ENCODE data around the gene CSK. TPM values are rescaled to one million over a fixed set of nuclear protein-coding genes. Genes with fewer than 3 reads are reported as not detected.

The CSK gene
- total and polyA plus RNA-seq, 4 experiments from 2014 or later: 72.5 to 247 (median 179) TPM

DNA sequence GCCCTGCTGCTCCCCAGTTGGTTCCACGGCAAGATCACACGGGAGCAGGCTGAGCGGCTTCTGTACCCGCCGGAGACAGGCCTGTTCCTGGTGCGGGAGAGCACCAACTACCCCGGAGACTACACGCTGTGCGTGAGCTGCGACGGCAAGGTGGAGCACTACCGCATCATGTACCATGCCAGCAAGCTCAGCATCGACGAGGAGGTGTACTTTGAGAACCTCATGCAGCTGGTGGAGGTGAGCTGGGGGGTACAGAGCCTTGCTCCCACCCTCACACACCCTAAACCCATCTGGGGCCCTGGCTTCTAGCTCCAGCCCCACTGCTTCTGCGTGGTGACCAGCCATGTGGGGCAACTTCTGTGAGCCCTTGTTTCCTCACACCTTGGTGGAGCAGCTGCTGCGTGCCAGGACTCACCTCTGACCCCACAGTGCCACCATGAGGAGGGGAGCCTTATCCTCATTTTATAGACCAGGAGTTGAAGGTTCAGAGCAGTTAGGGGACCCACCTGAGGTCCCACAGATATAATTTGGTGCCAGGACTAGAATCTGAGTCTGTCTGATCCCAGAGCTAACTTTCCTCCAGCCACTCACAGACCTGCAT, 17.5 kb downstream of the CSK start:
- Mint-ChIP-seq H3K36me3 (peaks cover 26 to 74% of the 10 kb centered on the region in 2 donors), H3K27ac (peak overlapping the region; percentile 83 to 97 (median 94)), H3K4me3 (peak overlapping the region in 3 of 8 donors; percentile 8 to 65 (median 40)), H3K4me1 (peaks cover 33 to 64% (median 49%) of the 10 kb centered on the region in 4 donors), H3K27me3 (no peaks in the 10 kb centered on the region), H3K9me3 (no peaks in the 10 kb centered on the region)
- H3K4me1 ChIP-seq (ENCODE audit: insufficient read depth, low read length): peaks cover 62% of the 10 kb centered on the region
- H3K9me3 ChIP-seq (ENCODE audit: control insufficient read depth in 1 of 2, low read length in 2 of 2): no peaks in the 10 kb centered on the region
- H3K27ac ChIP-seq (ENCODE audit: low read depth, low read length): peak overlapping the region; percentile 84
- ChIA-PET CTCF (ENCODE audit: partially characterized antibody) (interaction anchor here (0.6 to 36.4 kb wide), 18 partner anchors 8 to 167 kb away, joined by 3 to 1908 read pairs (median 3); partner anchors contain the start of genes CSK, EDC3, FAM219B and LMAN1L), POLR2A (ENCODE audit: partially characterized antibody) (interaction anchor here (0.7 to 23.0 kb wide), 3 partner anchors 19 to 106 kb away, joined by 4 to 1342 read pairs (median 5); partner anchors contain the start of gene CSK)
- no peaks in the 10 kb centered on the region for H3K27me3 ChIP-seq (ENCODE audit: insufficient read depth, low read length)
- intact Hi-C loops (cut with micrococcal nuclease): no loop called here
- DNase-seq: peak in 1 of 5 donors; percentile 40
- no peak overlapping the region for H3K4me3 ChIP-seq (ENCODE audit: low read length in 2 of 2)
- peaks cover 53% of the 10 kb centered on the region for H3K36me3 ChIP-seq (ENCODE audit: insufficient read depth, low read length)

DNA sequence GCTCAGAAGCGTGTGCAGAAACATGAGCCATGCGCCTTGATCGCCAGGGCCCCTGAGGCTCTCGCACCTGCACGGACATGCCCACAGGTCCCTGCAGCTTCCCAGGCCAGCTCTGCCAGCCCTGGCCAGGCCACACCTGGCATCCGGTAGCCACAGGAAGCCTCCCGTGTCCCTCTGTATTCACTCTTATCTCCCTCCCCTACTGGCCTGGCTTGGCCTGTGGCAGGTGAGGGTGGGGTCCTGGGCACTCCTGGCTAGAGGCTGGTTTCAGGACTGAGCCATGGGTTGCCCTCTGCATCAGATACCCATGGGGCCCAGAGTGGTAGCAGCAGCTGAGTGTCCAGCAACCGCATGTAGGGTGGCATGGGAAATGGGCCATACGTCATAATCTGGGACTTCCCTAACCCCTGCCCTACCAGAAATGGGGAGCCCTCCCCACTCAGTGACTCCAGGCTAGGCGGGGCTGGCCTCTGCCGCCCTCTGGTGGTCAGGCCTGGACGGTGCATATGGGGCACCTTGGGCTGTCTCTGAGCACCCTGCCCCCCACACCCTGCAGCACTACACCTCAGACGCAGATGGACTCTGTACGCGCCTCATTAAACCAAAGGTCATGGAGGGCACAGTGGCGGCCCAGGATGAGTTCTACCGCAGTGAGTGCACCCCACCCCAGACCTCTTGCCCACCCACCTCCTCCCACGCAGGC, 18.1 kb downstream of the CSK start:
- Histone ChIP-seq H3K36me3 (ENCODE audit: insufficient read depth, low read length) (peaks cover 53% of the 10 kb centered on the region), H3K27me3 (ENCODE audit: insufficient read depth, low read length) (no peaks in the 10 kb centered on the region), H3K9me3 (ENCODE audit: control insufficient read depth in 1 of 2, low read length in 2 of 2) (no peaks in the 10 kb centered on the region), H3K4me1 (ENCODE audit: insufficient read depth, low read length) (peaks cover 55% of the 10 kb centered on the region), H3K4me3 (ENCODE audit: low read length in 2 of 2) (no peak overlapping the region), H3K27ac (ENCODE audit: low read depth, low read length) (peak overlapping the region; percentile 84)
- CTCF ChIA-PET (ENCODE audit: partially characterized antibody): interaction anchor here (0.6 to 36.4 kb wide), 23 partner anchors 8 to 250 kb away, joined by 3 to 1908 read pairs (median 3); partner anchors contain the start of genes CSK, EDC3, FAM219B and LMAN1L
- peak; percentile 84 to 89 (median 86) for DNase-seq
- H3K4me3 Mint-ChIP-seq: peak overlapping the region in 4 of 8 donors; percentile 17 to 65 (median 46)
- H3K36me3 Mint-ChIP-seq: peaks cover 26 to 73% of the 10 kb centered on the region in 2 donors
- peak overlapping the region; percentile 83 to 97 (median 94) for H3K27ac Mint-ChIP-seq
- H3K9me3 Mint-ChIP-seq: no peaks in the 10 kb centered on the region
- POLR2A ChIA-PET (ENCODE audit: partially characterized antibody): interaction anchor here (0.7 to 23.0 kb wide), 4 partner anchors 20 to 106 kb away, joined by 3 to 1342 read pairs (median 4); partner anchors contain the start of genes CSK and MPI
- peaks cover 28 to 59% (median 45%) of the 10 kb centered on the region in 4 donors for H3K4me1 Mint-ChIP-seq
- no peaks in the 10 kb centered on the region for H3K27me3 Mint-ChIP-seq
- intact Hi-C loops (cut with micrococcal nuclease): loop anchor here (1.0 to 5.0 kb wide), 5 partner anchors 19 to 165 kb away; no protein-coding TSS in a partner anchor

DNA sequence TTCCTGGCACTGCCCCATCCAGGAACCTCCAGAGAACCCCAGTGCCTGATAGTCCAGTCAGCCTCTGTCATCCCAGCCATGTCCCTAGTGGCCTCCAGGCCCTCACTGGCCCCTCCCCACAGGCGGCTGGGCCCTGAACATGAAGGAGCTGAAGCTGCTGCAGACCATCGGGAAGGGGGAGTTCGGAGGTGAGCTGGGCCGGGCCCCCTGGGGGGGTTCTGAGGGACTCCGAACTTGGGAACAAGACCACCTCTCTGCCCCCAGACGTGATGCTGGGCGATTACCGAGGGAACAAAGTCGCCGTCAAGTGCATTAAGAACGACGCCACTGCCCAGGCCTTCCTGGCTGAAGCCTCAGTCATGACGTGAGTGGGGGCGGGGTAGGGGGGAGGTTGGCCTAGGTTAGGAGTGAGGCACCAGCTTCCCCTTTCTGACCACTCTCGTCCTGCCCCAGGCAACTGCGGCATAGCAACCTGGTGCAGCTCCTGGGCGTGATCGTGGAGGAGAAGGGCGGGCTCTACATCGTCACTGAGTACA, 18.7 kb downstream of the CSK start:
- H3K4me1 Mint-ChIP-seq: peaks cover 24 to 53% (median 40%) of the 10 kb centered on the region in 4 donors
- DNase-seq: no peak
- H3K36me3 Mint-ChIP-seq: peaks cover 26 to 69% of the 10 kb centered on the region in 2 donors
- no peaks in the 10 kb centered on the region for H3K27me3 Mint-ChIP-seq
- Histone ChIP-seq H3K36me3 (ENCODE audit: insufficient read depth, low read length) (peaks cover 53% of the 10 kb centered on the region), H3K4me1 (ENCODE audit: insufficient read depth, low read length) (peaks cover 49% of the 10 kb centered on the region), H3K27ac (ENCODE audit: low read depth, low read length) (peak overlapping the region; percentile 84), H3K4me3 (ENCODE audit: low read length in 2 of 2) (no peak overlapping the region), H3K27me3 (ENCODE audit: insufficient read depth, low read length) (no peaks in the 10 kb centered on the region), H3K9me3 (ENCODE audit: control insufficient read depth in 1 of 2, low read length in 2 of 2) (no peaks in the 10 kb centered on the region)
- H3K4me3 Mint-ChIP-seq: no peak overlapping the region
- no peaks in the 10 kb centered on the region for H3K9me3 Mint-ChIP-seq
- CTCF ChIA-PET (ENCODE audit: partially characterized antibody): interaction anchor here (0.6 to 36.4 kb wide), 11 partner anchors 12 to 251 kb away, joined by 3 to 1908 read pairs (median 3); partner anchors contain the start of genes CSK and LMAN1L
- intact Hi-C loops (cut with micrococcal nuclease): loop anchor here (1.0 to 5.0 kb wide), 5 partner anchors 19 to 165 kb away; no protein-coding TSS in a partner anchor
- POLR2A ChIA-PET (ENCODE audit: partially characterized antibody): interaction anchor here (1.1 to 23.0 kb wide), 2 partner anchors 20 to 89 kb away, joined by 3 to 1342 read pairs; partner anchors contain the start of genes CSK and MPI
- H3K27ac Mint-ChIP-seq: peak overlapping the region in 2 of 7 donors; percentile 83 to 97

DNA sequence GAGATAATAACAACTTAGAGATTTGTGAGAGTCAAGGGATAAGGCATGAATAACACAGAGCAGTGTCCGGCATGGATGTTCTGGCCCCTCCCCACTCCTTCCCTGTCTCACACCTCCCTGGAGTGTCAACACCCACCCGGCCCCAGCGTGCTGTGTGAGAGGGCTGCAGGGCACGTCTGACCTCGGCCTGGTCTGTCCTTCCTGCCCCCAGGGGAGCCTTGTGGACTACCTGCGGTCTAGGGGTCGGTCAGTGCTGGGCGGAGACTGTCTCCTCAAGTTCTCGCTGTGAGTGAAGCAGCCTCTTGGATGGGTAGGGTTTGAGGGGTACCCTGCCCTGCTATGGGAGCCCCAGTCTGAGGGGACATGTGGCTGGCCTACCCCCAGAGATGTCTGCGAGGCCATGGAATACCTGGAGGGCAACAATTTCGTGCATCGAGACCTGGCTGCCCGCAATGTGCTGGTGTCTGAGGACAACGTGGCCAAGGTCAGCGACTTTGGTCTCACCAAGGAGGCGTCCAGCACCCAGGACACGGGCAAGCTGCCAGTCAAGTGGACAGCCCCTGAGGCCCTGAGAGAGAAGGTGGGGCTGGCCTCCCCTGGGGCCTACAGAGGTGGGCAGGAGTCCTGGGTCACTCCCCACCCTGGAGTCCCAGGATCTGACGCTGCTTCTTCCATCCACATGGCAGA, 19.6 kb downstream of the CSK start:
- no peak for DNase-seq
- Mint-ChIP-seq H3K36me3 (peaks cover 21 to 64% of the 10 kb centered on the region in 2 donors), H3K27ac (peak overlapping the region in 2 of 7 donors; percentile 35 to 69), H3K4me1 (peaks cover 20 to 48% (median 36%) of the 10 kb centered on the region in 4 donors), H3K9me3 (no peaks in the 10 kb centered on the region), H3K27me3 (no peaks in the 10 kb centered on the region), H3K4me3 (no peak overlapping the region)
- intact Hi-C loops (cut with micrococcal nuclease): loop anchor here (5.0 kb wide), 1 partner anchor 36 kb away; no protein-coding TSS in a partner anchor
- Histone ChIP-seq H3K4me1 (ENCODE audit: insufficient read depth, low read length) (peaks cover 41% of the 10 kb centered on the region), H3K36me3 (ENCODE audit: insufficient read depth, low read length) (peaks cover 53% of the 10 kb centered on the region), H3K4me3 (ENCODE audit: low read length in 2 of 2) (no peak overlapping the region), H3K27ac (ENCODE audit: low read depth, low read length) (no peak overlapping the region), H3K9me3 (ENCODE audit: control insufficient read depth in 1 of 2, low read length in 2 of 2) (no peaks in the 10 kb centered on the region), H3K27me3 (ENCODE audit: insufficient read depth, low read length) (no peaks in the 10 kb centered on the region)
- POLR2A ChIA-PET (ENCODE audit: partially characterized antibody): interaction anchor here (0.9 to 23.0 kb wide), 2 partner anchors 9 to 21 kb away, joined by 4 to 1342 read pairs; partner anchors contain the start of gene CSK
- CTCF ChIA-PET (ENCODE audit: partially characterized antibody): interaction anchor here (0.9 to 36.4 kb wide), 4 partner anchors 23 to 148 kb away, joined by 3 to 1908 read pairs (median 8); partner anchors contain the start of gene CSK

DNA sequence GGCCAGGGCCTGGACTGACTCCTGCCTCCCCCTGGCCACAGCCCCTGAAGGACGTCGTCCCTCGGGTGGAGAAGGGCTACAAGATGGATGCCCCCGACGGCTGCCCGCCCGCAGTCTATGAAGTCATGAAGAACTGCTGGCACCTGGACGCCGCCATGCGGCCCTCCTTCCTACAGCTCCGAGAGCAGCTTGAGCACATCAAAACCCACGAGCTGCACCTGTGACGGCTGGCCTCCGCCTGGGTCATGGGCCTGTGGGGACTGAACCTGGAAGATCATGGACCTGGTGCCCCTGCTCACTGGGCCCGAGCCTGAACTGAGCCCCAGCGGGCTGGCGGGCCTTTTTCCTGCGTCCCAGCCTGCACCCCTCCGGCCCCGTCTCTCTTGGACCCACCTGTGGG, 20.4 kb downstream of the CSK start:
- no peak for DNase-seq
- peaks cover 21 to 64% of the 10 kb centered on the region in 2 donors for H3K36me3 Mint-ChIP-seq

DNA sequence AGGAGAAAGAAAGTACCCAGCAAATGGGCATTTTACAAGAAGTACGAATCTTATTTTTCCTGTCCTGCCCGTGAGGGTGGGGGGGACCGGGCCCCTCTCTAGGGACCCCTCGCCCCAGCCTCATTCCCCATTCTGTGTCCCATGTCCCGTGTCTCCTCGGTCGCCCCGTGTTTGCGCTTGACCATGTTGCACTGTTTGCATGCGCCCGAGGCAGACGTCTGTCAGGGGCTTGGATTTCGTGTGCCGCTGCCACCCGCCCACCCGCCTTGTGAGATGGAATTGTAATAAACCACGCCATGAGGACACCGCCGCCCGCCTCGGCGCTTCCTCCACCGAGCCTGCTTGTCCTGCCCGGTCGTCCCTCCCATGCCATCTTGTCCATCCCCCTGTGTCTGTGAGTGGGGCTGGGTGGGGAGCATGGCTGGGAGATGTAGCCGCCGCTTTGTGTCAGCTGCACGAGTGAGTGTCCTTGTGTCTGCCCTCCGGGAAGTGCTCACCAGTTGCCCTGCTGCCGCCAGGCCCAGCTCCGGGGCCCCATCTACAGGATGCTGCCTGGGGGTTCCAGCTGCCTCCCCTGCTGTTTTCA, 21.1 kb downstream of the CSK start:
- Mint-ChIP-seq H3K27ac (peak overlapping the region in 3 of 7 donors; percentile 23 to 31 (median 27)), H3K36me3 (peaks cover 19 to 58% of the 10 kb centered on the region in 2 donors), H3K27me3 (no peaks in the 10 kb centered on the region), H3K4me3 (no peak overlapping the region), H3K4me1 (peaks cover 21 to 54% (median 39%) of the 10 kb centered on the region in 4 donors), H3K9me3 (no peaks in the 10 kb centered on the region)
- Histone ChIP-seq H3K27ac (ENCODE audit: low read depth, low read length) (no peak overlapping the region), H3K4me1 (ENCODE audit: insufficient read depth, low read length) (peaks cover 40% of the 10 kb centered on the region), H3K9me3 (ENCODE audit: control insufficient read depth in 1 of 2, low read length in 2 of 2) (no peaks in the 10 kb centered on the region), H3K4me3 (ENCODE audit: low read length in 2 of 2) (no peak overlapping the region), H3K27me3 (ENCODE audit: insufficient read depth, low read length) (no peaks in the 10 kb centered on the region), H3K36me3 (ENCODE audit: insufficient read depth, low read length) (peaks cover 51% of the 10 kb centered on the region)
- DNase-seq: no peak
- ChIA-PET CTCF (ENCODE audit: partially characterized antibody) (interaction anchor here (1.0 to 36.4 kb wide), 2 partner anchors 24 to 99 kb away, joined by 4 to 1908 read pairs; partner anchors contain the start of gene CSK), POLR2A (ENCODE audit: partially characterized antibody) (interaction anchor here (1.3 to 5.9 kb wide), 4 partner anchors 11 to 103 kb away, joined by 3 to 45 read pairs (median 10); no protein-coding TSS in a partner anchor)
- intact Hi-C loops (cut with micrococcal nuclease): loop anchor here (5.0 kb wide), 1 partner anchor 34 kb away; no protein-coding TSS in a partner anchor

More for the DNA sequence above, 20.4 kb downstream of the CSK start:
- Histone ChIP-seq H3K27ac (ENCODE audit: low read depth, low read length) (no peak overlapping the region), H3K4me1 (ENCODE audit: insufficient read depth, low read length) (peaks cover 41% of the 10 kb centered on the region), H3K4me3 (ENCODE audit: low read length in 2 of 2) (no peak overlapping the region), H3K27me3 (ENCODE audit: insufficient read depth, low read length) (no peaks in the 10 kb centered on the region), H3K9me3 (ENCODE audit: control insufficient read depth in 1 of 2, low read length in 2 of 2) (no peaks in the 10 kb centered on the region), H3K36me3 (ENCODE audit: insufficient read depth, low read length) (peaks cover 53% of the 10 kb centered on the region)
- intact Hi-C loops (cut with micrococcal nuclease): loop anchor here (5.0 kb wide), 1 partner anchor 35 kb away; no protein-coding TSS in a partner anchor
- H3K4me3 Mint-ChIP-seq: no peak overlapping the region
- peaks cover 23 to 54% (median 39%) of the 10 kb centered on the region in 4 donors for H3K4me1 Mint-ChIP-seq
- CTCF ChIA-PET (ENCODE audit: partially characterized antibody): interaction anchor here (36.4 kb wide), 1 partner anchor 24 kb away, joined by 1908 read pairs; the partner anchor contains the start of gene CSK
- H3K9me3 Mint-ChIP-seq: no peaks in the 10 kb centered on the region
- POLR2A ChIA-PET (ENCODE audit: partially characterized antibody): interaction anchor here (0.9 kb wide), 1 partner anchor 9 kb away, joined by 4 read pairs; no protein-coding TSS in a partner anchor
- H3K27ac Mint-ChIP-seq: peak overlapping the region in 1 of 7 donors; percentile 13
- no peaks in the 10 kb centered on the region for H3K27me3 Mint-ChIP-seq
